Tibial nerve (tissue), 4 donors: ENCODE measurements around the gene HSD17B3. TPM values are rescaled to one million over a fixed set of nuclear protein-coding genes. Genes with fewer than 3 reads are reported as not detected.
A peak's percentile ranks its signal among the peaks of the same experiment; 100 is the strongest.
"Not testable (repeated sequence)": the region's sequence is repeated elsewhere in the genome, so short reads cannot be mapped to it uniquely, and the experiment has no call there.

ENCODE experiments used
- DNase-seq, 2 donors: peaks; one replicate each; pipeline ENCODE4 v3.0.0-alpha.2; 2019; ENCODE audit warnings: low spot score in 2 of 2
- H3K27ac ChIP-seq, 4 donors: fragments of 200-600 bp; sonication (generic) in 3 of 4; one replicate each; pipeline ENCODE4 v1.5.1; 2017 to 2019; ENCODE audit warnings: mild to moderate bottlenecking in 1 of 4
- H3K27me3 ChIP-seq, 2 donors: fragments of 200-600 bp; sonication (generic) in 1 of 2; one replicate each; pipeline versions ENCODE4 v1.5.1 to v1.6.0; 2017 to 2019
- H3K36me3 ChIP-seq, 3 donors: fragments of 200-600 bp; sonication (generic); one replicate each; pipeline ENCODE4 v1.5.1; 2018 to 2019
- H3K4me1 ChIP-seq, 4 donors: fragments of 200-600 bp; sonication (generic) in 3 of 4; one replicate each; pipeline ENCODE4 v1.5.1; 2017 to 2019
- H3K4me3 ChIP-seq, 4 donors: fragments of 200-600 bp; sonication (generic) in 3 of 4; one replicate each; pipeline ENCODE4 v1.5.1; 2017 to 2019; ENCODE audit warnings: mild to moderate bottlenecking in 1 of 4, moderate library complexity in 1 of 4
- H3K9me3 ChIP-seq, 4 donors: fragments of 200-600 bp; sonication (generic) in 3 of 4; one replicate each; pipeline ENCODE4 v1.5.1; 2017 to 2019
- CTCF ChIP-seq, 5 experiments: fragments of 200-600 bp in 3 of 5; fragments of 450-650 bp in 2 of 5; sonication (generic) in 3 of 5; IDR thresholded peaks; one replicate each; pipeline ENCODE4 v1.5.1; 2016 to 2019; ENCODE audit warnings: antibody characterized with exemption in 5 of 5, mild to moderate bottlenecking in 3 of 5, moderate library complexity in 2 of 5
- EP300 ChIP-seq, 2 donors: sonication (generic); formaldehyde crosslinking; IDR thresholded peaks; one replicate each; pipeline ENCODE4 v1.6.1; 2017; ENCODE audit warnings: antibody characterized with exemption in 2 of 2, mild to moderate bottlenecking in 1 of 2
- POLR2A ChIP-seq, 2 donors: fragments of 450-650 bp; IDR thresholded peaks; one replicate each; pipeline ENCODE4 v1.6.1; 2017; ENCODE audit warnings: antibody characterized with exemption in 2 of 2, mild to moderate bottlenecking in 2 of 2, moderate library complexity in 2 of 2
- WGBS, 2 donors: methylation state at CpG; one replicate each; pipeline ENCODE4 v1.1.5; 2018; 5-methylcytosine and 5-hydroxymethylcytosine counted together
- total RNA-seq, 4 donors: library from RNA; depleted of rRNA; stranded (reverse); fragments of >200 nt; gene quantifications; one replicate each; pipeline ENCODE4 v1.1.0, GENCODE V29; 2016

The HSD17B3 gene
- total RNA-seq, 4 donors from 2014 or later = 0.66 to 6.7 (median 1.1) TPM

DNA sequence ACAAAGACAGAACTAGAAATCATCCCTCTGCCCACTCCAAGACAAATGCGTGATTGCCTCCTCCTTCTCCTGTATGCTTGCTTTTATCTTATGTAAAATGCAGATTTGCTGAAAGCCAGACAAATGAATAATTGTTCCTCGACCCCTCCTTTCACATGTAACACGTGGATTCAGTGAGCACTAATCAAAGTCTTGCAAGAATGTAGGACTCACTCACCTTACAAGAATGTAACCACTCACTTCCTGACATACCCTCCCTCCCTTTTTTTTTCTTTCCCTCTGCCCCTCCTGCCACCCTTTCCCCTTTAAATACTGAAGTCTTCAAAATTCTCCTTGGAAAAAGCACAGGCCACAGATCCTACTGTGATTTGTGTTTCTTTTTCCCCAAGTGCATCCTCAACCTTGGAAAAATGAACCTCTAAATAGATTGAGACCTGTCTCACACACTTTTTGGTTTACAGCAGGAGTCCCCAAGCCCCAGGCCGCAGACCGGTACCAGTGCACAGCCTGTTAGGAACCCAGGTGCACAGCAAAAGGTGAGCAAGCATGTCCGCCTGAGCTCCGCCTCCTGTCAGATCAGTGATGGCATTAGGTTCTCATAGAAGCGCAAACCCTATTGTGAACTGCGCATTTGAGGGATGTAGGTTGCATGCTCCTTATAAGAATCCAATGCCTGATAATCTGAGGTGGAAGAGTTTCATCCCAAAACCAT is 29.4 kb upstream of the HSD17B3 start:
- Histone ChIP-seq H3K9me3 (no peaks in the 10 kb centered on the region), H3K27me3 (no peaks in the 10 kb centered on the region), H3K27ac (no peak overlapping the region), H3K36me3 (peaks cover 0 to 48% (median 0%) of the 10 kb centered on the region in 3 donors), H3K4me1 (no peaks in the 10 kb centered on the region), H3K4me3 (no peak overlapping the region)
- no peak for TF ChIP-seq POLR2A (IDR thresholded peaks at IDR 0.05)
- TF ChIP-seq EP300 (IDR thresholded peaks at IDR 0.05) = no peak
- no peak for TF ChIP-seq CTCF (IDR thresholded peaks at IDR 0.05)
- WGBS, 2 donors = 82 to 86% methylated on average over 9 of the region's 9 CpGs
- no peak for DNase-seq

- WGBS, 2 donors = 29 to 35% methylated on average over 1 of the region's 1 CpG
- no peaks in the 10 kb centered on the region for H3K27me3 ChIP-seq
- peak overlapping the region in 1 of 4 donors; percentile 24 for H3K27ac ChIP-seq
- DNase-seq = peak in 1 of 2 donors; percentile 94
- TF ChIP-seq POLR2A (IDR thresholded peaks at IDR 0.05) (no peak), EP300 (IDR thresholded peaks at IDR 0.05) (no peak), CTCF (IDR thresholded peaks at IDR 0.05) (peak; percentile 69 to 93 (median 84))
- H3K9me3 ChIP-seq = no peaks in the 10 kb centered on the region
- H3K36me3 ChIP-seq = peaks cover 0 to 32% (median 0%) of the 10 kb centered on the region in 3 donors
- H3K4me1 ChIP-seq = no peaks in the 10 kb centered on the region
- no peak overlapping the region for H3K4me3 ChIP-seq
These were observed 25.8 kb upstream of the HSD17B3 start for GRCh38 chr9:96327694-96328352.

- no peaks in the 10 kb centered on the region for H3K4me1 ChIP-seq
- no peak for DNase-seq
- peaks cover 0 to 39% (median 6%) of the 10 kb centered on the region in 3 donors for H3K36me3 ChIP-seq
These were observed 21.2 kb upstream of the HSD17B3 start for GRCh38 chr9:96323169-96323568.

GRCh38 chr9:96322736-96323135 is 20.8 kb upstream of the HSD17B3 start:
- not testable (repeated sequence) for H3K27me3 ChIP-seq, H3K9me3 ChIP-seq, H3K27ac ChIP-seq, H3K4me1 ChIP-seq, DNase-seq, H3K4me3 ChIP-seq
- peaks cover 0 to 39% (median 6%) of the 10 kb centered on the region in 3 donors for H3K36me3 ChIP-seq
- WGBS, 2 donors = 87 to 89% methylated on average over 5 of the region's 5 CpGs

More at GRCh38 chr9:96323169-96323568, 21.2 kb upstream of the HSD17B3 start:
- Histone ChIP-seq H3K4me3 (no peak overlapping the region), H3K9me3 (no peaks in the 10 kb centered on the region), H3K27ac (no peak overlapping the region), H3K27me3 (no peaks in the 10 kb centered on the region)
- no peak for TF ChIP-seq POLR2A (IDR thresholded peaks at IDR 0.05)
- no peak for TF ChIP-seq CTCF (IDR thresholded peaks at IDR 0.05)
- no peak for TF ChIP-seq EP300 (IDR thresholded peaks at IDR 0.05)

DNA sequence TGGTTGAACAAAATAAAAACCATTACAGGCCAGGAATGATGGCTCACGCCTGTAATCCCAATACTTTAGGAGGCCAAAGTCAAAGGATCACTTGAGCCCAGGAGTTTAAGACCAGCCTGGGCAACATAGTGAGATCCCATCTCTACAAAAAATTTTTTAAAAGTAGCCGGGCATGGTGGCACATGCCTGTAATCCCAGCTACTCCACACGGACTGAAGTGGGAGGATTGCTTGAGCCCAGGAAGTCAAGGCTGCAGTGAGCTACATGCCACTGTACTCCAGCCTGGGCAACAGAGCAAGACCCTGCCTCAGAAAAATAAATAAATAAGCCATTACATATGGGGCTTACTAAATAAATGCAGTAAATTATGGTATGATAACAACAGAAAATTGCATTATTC is 20.2 kb upstream of the HSD17B3 start:
- H3K27me3 ChIP-seq, H3K4me1 ChIP-seq, H3K9me3 ChIP-seq, DNase-seq, H3K4me3 ChIP-seq, H3K27ac ChIP-seq: not testable (repeated sequence)
- WGBS, 2 donors = 81 to 87% methylated on average over 3 of the region's 3 CpGs
- H3K36me3 ChIP-seq = peaks cover 0 to 39% (median 6%) of the 10 kb centered on the region in 3 donors

DNA sequence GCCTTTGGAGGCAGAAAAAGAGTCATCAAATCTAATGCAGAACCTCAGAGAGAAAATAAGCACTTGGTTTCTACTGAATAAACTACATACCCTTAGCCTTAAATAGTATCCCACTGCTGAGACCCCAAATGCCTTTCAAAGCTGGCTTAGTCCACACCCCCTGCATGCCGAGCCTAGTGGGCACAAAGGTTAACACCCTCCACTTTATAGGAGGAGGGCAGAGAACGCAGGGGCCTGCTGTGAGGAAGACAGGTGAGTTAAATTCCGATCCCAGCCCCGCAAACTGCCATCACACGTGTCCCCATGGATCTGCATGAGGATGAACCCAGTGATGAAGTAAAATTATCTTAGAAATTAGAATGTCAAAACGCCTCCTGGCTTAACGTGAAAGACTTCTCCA is 19.5 kb upstream of the HSD17B3 start:
- Histone ChIP-seq H3K27me3 (no peaks in the 10 kb centered on the region), H3K9me3 (no peaks in the 10 kb centered on the region), H3K4me1 (peaks cover 0 to 5% (median 2%) of the 10 kb centered on the region in 4 donors), H3K4me3 (no peak overlapping the region), H3K36me3 (peaks cover 0 to 39% (median 6%) of the 10 kb centered on the region in 3 donors), H3K27ac (no peak overlapping the region)
- no peak for DNase-seq
- TF ChIP-seq CTCF (IDR thresholded peaks at IDR 0.05) (no peak), EP300 (IDR thresholded peaks at IDR 0.05) (no peak), POLR2A (IDR thresholded peaks at IDR 0.05) (no peak)
- 77 to 78% methylated on average over 7 of the region's 7 CpGs for WGBS, 2 donors
